Measurements from ENCODE around the gene EMC7. TPM values are rescaled to one million over a fixed set of nuclear protein-coding genes. Genes with fewer than 3 reads are reported as not detected.

Gene EMC7
- total and polyA plus RNA-seq, 9 of the 15 experiments (the other 6 are each of a cell fraction or from before 2014, with no cell fraction given), result 25.8 to 92.8 (median 49.7) TPM

DNA sequence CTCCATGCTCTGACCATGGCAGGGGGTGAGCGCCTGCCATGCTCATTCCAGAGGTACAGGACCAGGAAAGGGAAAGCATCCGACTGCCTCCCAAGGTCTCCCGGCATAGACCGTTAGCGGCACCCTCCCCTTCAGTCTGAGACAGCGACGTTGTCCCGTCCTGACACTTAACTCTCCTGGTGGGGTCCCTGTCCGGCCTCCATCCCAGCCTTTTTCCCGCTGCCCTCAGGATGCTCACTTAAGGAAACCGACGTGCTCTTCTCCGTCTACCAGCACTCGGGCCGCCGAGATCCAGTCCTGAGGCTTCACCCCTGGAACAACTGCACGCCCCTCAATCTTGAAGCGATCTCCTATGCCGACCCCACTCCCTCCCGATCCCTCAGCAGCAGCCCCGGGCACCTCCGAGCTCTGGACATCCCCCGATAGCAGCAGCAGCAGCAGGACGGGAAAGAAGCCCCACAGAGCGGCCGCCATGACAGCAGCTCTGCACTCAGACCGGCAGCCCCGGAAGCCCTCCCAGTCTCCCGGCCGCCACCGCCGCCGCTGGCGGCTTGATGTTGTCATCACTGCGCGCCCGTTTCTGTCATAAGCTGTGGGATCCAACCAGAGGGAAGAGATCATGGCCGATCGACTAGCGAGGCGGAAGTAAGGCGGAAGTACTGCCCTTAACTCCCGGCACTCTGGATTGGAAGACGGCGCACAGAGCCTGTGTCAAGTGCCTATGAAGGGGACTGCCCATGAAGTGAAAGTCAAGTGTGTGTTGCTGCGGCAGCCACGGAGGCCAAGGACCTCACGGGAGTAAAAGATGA, at the start of gene EMC7, which contains the start of gene PGBD4 (continued):
- TF ChIP-seq, protein P1, sequence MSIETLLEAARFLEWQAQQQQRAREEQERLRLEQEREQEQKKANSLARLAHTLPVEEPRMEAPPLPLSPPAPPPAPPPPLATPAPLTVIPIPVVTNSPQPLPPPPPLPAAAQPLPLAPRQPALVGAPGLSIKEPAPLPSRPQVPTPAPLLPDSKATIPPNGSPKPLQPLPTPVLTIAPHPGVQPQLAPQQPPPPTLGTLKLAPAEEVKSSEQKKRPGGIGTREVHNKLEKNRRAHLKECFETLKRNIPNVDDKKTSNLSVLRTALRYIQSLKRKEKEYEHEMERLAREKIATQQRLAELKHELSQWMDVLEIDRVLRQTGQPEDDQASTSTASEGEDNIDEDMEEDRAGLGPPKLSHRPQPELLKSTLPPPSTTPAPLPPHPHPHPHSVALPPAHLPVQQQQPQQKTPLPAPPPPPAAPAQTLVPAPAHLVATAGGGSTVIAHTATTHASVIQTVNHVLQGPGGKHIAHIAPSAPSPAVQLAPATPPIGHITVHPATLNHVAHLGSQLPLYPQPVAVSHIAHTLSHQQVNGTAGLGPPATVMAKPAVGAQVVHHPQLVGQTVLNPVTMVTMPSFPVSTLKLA (conservative IDR thresholded peaks at IDR 0.05), result peak; percentile 88 to 94
- TF ChIP-seq, protein P2, sequence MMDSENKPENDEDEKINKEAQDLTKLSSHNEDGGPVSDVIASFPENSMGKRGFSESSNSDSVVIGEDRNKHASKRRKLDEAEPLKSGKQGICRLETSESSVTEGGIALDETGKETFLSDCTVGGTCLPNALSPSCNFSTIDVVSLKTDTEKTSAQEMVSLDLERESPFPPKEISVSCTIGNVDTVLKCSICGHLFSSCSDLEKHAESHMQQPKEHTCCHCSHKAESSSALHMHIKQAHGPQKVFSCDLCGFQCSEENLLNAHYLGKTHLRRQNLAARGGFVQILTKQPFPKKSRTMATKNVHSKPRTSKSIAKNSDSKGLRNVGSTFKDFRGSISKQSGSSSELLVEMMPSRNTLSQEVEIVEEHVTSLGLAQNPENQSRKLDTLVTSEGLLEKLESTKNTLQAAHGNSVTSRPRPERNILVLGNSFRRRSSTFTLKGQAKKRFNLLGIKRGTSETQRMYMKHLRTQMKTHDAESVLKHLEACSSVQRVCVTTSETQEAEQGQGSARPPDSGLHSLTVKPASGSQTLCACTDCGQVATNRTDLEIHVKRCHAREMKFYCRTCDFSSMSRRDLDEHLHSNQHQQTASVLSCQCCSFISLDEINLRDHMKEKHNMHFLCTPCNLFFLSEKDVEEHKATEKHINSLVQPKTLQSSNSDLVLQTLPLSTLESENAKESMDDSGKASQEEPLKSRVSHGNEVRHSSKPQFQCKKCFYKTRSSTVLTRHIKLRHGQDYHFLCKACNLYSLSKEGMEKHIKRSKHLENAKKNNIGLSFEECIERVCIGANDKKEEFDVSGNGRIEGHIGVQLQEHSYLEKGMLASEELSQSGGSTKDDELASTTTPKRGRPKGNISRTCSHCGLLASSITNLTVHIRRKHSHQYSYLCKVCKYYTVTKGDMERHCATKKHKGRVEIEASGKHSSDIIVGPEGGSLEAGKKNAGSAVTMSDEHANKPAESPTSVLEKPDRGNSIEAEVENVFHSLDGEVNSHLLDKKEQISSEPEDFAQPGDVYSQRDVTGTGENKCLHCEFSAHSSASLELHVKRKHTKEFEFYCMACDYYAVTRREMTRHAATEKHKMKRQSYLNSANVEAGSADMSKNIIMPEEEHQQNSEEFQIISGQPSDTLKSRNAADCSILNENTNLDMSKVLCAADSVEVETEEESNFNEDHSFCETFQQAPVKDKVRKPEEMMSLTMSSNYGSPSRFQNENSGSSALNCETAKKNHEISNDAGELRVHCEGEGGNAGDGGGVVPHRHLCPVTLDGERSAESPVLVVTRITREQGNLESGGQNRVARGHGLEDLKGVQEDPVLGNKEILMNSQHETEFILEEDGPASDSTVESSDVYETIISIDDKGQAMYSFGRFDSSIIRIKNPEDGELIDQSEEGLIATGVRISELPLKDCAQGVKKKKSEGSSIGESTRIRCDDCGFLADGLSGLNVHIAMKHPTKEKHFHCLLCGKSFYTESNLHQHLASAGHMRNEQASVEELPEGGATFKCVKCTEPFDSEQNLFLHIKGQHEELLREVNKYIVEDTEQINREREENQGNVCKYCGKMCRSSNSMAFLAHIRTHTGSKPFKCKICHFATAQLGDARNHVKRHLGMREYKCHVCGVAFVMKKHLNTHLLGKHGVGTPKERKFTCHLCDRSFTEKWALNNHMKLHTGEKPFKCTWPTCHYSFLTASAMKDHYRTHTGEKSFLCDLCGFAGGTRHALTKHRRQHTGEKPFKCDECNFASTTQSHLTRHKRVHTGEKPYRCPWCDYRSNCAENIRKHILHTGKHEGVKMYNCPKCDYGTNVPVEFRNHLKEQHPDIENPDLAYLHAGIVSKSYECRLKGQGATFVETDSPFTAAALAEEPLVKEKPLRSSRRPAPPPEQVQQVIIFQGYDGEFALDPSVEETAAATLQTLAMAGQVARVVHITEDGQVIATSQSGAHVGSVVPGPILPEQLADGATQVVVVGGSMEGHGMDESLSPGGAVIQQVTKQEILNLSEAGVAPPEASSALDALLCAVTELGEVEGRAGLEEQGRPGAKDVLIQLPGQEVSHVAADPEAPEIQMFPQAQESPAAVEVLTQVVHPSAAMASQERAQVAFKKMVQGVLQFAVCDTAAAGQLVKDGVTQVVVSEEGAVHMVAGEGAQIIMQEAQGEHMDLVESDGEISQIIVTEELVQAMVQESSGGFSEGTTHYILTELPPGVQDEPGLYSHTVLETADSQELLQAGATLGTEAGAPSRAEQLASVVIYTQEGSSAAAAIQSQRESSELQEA (IDR thresholded peaks at IDR 0.05; ENCODE audit: low read depth), result no peak
- TF ChIP-seq ZNF586 (CRISPR knock-in tag; conservative IDR thresholded peaks at IDR 0.05), result no peak
- TF ChIP-seq ZNF780A (CRISPR knock-in tag; IDR thresholded peaks at IDR 0.05), result no peak
- no peak for TF ChIP-seq ZFP1 (CRISPR knock-in tag; IDR thresholded peaks at IDR 0.05)
- TF ChIP-seq ZNF197 (CRISPR knock-in tag; IDR thresholded peaks at IDR 0.05; ENCODE audit: low read depth), result no peak
- TF ChIP-seq GATAD2B (IDR thresholded peaks at IDR 0.05; ENCODE audit: borderline replicate concordance), result no peak
- no peak for TF ChIP-seq KAT2B (IDR thresholded peaks at IDR 0.05; ENCODE audit: low read depth, low read length)
- no peak for TF ChIP-seq HEY1 (CRISPR knock-in tag; IDR thresholded peaks at IDR 0.05; ENCODE audit: borderline replicate concordance)
- TF ChIP-seq TEAD4 (IDR thresholded peaks at IDR 0.05; ENCODE audit: low read length), result peak; percentile 10
- no peak for TF ChIP-seq TEAD4 (CRISPR knock-in tag; IDR thresholded peaks at IDR 0.05; ENCODE audit: borderline replicate concordance)
- peak; percentile 98 for TF ChIP-seq POLR2A (conservative IDR thresholded peaks at IDR 0.05)
- no peak; the same call in 1 of the 2 replicates for TF ChIP-seq TARDBP (IDR thresholded peaks at IDR 0.05)
- TF ChIP-seq ZNF57 (CRISPR knock-in tag; IDR thresholded peaks at IDR 0.05), result no peak
- TF ChIP-seq, protein P3, sequence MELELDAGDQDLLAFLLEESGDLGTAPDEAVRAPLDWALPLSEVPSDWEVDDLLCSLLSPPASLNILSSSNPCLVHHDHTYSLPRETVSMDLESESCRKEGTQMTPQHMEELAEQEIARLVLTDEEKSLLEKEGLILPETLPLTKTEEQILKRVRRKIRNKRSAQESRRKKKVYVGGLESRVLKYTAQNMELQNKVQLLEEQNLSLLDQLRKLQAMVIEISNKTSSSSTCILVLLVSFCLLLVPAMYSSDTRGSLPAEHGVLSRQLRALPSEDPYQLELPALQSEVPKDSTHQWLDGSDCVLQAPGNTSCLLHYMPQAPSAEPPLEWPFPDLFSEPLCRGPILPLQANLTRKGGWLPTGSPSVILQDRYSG (tag; conservative IDR thresholded peaks at IDR 0.05; ENCODE audit: low read depth), result no peak
- TF ChIP-seq CBFB (CRISPR knock-in tag; IDR thresholded peaks at IDR 0.05), result no peak
- TF ChIP-seq THRAP3 (IDR thresholded peaks at IDR 0.05; ENCODE audit: borderline replicate concordance), result no peak
- TF ChIP-seq TAF15 (IDR thresholded peaks at IDR 0.05; ENCODE audit: low read depth, low read length), result no peak
- no peak for TF ChIP-seq ZNF347 (CRISPR knock-in tag; IDR thresholded peaks at IDR 0.05; ENCODE audit: low read depth)

Data from K562 (cell line).